HFF-Myc (cell line): ENCODE results near the gene UGT3A2.

Source experiments
- DNase-seq: peaks from one replicate; pipeline ENCODE4 v3.0.0-alpha.2; 2011; ENCODE audit warnings: low read depth; ENCODE audit errors: extremely low read depth
- H3K4me3 ChIP-seq: replicated peaks from 2 replicates; pipeline ENCODE4 v1.5.1; 2011; ENCODE audit warnings: low read depth, mild to moderate bottlenecking, control low read depth, low read length
- TF ChIP-seq, protein P1 (sequence below): IDR thresholded peaks from 2 replicates; pipeline ENCODE4 v1.5.1; 2012; ENCODE audit warnings: mild to moderate bottlenecking, low read depth, low read length, control low read depth; ENCODE audit errors: missing control alignments

UGT3A2 gene

DNA sequence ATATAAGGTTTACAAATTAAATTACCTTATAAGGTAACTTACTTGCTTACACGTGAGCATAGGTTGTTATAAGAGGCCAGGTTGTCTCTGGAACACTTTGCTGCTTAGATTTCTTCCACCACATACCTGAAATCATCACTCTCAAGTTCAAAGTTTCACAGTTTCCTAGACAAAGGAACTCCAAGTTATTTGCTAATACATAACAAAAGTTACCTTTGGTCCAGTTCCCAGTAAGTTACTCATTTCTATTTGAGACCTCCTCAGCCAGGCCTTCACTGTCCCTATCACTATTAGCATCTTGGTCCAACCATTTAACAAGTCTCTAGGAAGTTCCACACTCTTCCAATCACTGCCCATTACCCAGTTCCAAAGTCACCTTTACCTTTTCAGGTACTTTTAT is 57.0 kb downstream of the UGT3A2 start:
- TF ChIP-seq, protein P1, sequence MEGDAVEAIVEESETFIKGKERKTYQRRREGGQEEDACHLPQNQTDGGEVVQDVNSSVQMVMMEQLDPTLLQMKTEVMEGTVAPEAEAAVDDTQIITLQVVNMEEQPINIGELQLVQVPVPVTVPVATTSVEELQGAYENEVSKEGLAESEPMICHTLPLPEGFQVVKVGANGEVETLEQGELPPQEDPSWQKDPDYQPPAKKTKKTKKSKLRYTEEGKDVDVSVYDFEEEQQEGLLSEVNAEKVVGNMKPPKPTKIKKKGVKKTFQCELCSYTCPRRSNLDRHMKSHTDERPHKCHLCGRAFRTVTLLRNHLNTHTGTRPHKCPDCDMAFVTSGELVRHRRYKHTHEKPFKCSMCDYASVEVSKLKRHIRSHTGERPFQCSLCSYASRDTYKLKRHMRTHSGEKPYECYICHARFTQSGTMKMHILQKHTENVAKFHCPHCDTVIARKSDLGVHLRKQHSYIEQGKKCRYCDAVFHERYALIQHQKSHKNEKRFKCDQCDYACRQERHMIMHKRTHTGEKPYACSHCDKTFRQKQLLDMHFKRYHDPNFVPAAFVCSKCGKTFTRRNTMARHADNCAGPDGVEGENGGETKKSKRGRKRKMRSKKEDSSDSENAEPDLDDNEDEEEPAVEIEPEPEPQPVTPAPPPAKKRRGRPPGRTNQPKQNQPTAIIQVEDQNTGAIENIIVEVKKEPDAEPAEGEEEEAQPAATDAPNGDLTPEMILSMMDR, result no peak
- H3K4me3 ChIP-seq, result no peak overlapping the region
- DNase-seq, result no peak

DNA sequence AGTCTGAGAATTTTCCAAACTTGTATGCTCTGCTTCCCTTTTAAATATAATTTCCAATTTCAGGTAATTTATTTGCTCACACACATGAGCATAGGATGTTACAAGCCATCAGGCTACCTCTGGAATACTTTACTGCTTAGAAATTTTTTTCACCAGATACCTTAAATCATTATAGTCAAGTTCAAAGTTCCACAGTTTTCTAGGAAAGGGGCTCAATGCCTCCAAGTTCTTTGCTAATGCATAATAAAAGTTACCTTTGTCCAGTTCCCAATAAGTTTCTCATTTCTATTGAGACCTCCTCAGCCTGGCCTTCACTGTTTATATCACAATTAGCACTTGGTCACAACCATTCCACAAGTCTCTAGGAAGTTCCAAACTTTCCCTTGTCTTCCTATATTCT is 59.3 kb downstream of the UGT3A2 start:
- no peak for DNase-seq
- TF ChIP-seq, protein P1, result no peak
- H3K4me3 ChIP-seq, result no peak overlapping the region

DNA sequence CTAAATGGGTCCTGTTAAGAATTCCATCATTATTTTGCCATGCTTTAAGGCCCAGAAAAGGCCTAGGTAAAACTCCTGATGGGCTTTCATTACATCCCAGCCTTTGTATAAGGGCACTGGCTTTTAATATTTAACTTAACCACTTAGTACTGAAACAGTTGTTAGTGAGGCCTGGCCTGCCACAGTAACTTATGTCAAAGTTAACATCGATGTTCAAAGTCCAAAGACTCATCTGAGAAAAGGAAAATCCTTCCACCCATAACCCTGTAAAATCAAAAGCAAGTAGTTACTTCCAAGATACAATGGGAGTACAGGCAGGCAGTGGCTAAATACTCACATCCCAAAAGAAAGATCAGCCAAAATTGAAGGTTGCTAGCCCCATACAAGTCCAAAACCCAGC is 60.5 kb downstream of the UGT3A2 start:
- TF ChIP-seq, protein P1, result no peak
- H3K4me3 ChIP-seq, result no peak overlapping the region
- DNase-seq, result no peak

DNA sequence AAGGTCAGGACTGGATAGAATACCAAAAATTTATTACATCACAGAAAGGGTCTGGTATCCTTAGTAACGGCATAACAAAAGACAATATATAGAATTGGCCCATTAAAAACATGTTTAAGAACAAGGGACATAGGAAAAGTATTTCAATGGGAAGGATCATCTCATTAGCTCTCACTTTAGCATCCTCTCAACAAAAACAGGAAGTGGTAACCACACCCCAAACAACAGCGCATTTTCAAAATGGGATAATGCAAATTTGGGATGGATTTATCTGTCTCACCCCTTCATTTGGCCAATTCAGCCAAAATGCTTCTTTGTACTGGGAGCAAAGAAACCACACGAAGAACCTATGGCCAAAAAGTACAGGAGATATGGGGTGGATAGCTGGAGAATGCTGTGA is 65.7 kb downstream of the UGT3A2 start:
- no peak for DNase-seq
- H3K4me3 ChIP-seq, result no peak overlapping the region
- TF ChIP-seq, protein P1, result no peak

DNA sequence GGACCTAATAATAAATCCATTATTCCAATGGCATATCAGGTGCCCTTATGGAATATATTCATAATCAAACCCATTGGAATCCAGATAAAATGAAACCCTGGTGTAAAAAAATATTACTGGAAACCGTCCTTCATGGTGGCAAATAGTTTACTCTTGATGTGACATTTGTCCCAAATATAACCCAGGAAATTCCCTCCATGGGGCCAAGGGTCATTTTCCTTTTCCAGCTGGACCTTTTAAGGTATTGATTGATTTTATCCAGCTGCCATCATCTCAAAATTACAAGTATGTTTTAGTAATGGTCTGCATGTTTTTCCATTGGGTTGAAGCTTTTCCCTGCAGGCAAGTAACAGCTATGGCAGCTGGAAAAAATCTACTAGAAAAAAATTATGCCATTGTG is 67.1 kb downstream of the UGT3A2 start:
- no peak for DNase-seq
- no peak overlapping the region for H3K4me3 ChIP-seq
- TF ChIP-seq, protein P1, result no peak

DNA sequence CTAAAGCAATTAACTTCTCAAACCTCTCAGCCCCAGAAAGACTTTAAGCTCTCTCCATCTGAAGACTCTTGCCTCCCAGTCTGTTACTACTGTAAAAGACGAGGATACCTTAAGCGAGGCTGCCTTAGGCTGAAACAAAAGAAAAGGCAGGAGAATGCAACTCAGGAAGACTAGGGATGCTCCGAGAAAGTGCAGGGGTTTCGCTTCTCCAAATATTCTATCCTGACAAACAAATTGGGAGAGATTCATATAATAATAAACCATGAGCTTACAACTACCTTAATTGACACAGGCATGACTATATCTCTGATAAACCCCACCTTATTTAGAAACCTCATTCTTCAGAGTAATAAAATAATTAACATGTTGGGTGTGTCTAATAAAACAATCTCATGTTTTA is 70.6 kb downstream of the UGT3A2 start:
- TF ChIP-seq, protein P1, result no peak

DNA sequence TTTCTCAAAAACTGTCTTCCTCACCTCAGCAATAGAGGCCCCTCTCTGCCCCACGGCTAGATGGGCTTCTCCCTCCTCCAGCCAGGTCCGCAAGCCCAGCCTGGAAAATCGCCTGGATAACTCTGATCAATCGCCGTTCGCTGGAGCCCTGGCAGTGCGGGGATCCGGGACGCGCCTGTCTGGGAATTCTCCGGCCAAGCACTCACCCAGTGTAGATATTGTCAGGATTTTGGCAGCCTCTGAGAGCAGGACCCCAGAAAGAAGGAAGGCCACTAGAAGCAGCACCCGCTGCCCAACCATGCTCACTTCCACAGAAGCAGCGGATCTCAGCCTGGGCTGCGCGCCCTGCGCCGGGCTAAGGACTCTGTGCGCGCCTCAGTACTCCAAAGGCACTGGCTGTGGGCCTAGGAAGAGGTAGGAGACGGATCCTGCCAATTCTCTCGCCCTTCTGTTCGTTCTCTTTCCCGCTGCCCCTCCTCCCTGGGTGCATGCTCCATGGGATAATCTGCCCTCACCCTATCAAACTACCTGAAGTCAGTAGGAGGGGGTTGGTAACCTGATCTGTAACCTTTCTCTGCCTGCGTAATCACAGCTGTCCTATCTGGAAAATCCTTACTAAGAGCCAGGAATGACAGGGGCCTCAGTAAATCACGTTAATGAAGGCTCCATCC is 75.6 kb downstream of the UGT3A2 start, which contains the start of gene UGT3A1:
Gene UGT3A1, minus strand, starts transcription at position 450 of the 671 bp plus-strand sequence. Its CDS starts 150 bp downstream, at position 300.
- DNase-seq, result no peak
- TF ChIP-seq, protein P1, result no peak
- no peak within 1 kb of the TSS for H3K4me3 ChIP-seq

More for the DNA sequence above, 70.6 kb downstream of the UGT3A2 start:
- no peak for DNase-seq
- H3K4me3 ChIP-seq, result no peak overlapping the region
